Transverse colon (tissue), 4 donors: ENCODE data around the gene EXD3.

ENCODE experiments used
- CTCF ChIP-seq, 5 experiments: fragments of 200-600 bp in 3 of 5; fragments of 450-650 bp in 2 of 5; sonication (generic) in 3 of 5; IDR thresholded peaks; 1 replicate in 2 of 5; 2 replicates in 3 of 5; pipeline ENCODE4 v1.5.1; 2016 to 2017; ENCODE audit warnings: antibody characterized with exemption in 5 of 5, inconsistent platforms in 3 of 5, mild to moderate bottlenecking in 2 of 5, moderate library complexity in 1 of 5
- EP300 ChIP-seq: sonication (generic); formaldehyde crosslinking; IDR thresholded peaks from one replicate; pipeline ENCODE4 v1.6.1; 2017; ENCODE audit warnings: antibody characterized with exemption, low read depth
- POLR2A ChIP-seq: fragments of 450-650 bp; IDR thresholded peaks from one replicate; pipeline ENCODE4 v1.6.1; 2016; ENCODE audit warnings: antibody characterized with exemption, mild to moderate bottlenecking, moderate library complexity
- POLR2AphosphoS5 ChIP-seq, 3 donors: sonication (generic); formaldehyde crosslinking; IDR thresholded peaks; one replicate each; pipeline ENCODE4 v1.6.1; 2016; ENCODE audit warnings: antibody characterized with exemption in 3 of 3

DNA sequence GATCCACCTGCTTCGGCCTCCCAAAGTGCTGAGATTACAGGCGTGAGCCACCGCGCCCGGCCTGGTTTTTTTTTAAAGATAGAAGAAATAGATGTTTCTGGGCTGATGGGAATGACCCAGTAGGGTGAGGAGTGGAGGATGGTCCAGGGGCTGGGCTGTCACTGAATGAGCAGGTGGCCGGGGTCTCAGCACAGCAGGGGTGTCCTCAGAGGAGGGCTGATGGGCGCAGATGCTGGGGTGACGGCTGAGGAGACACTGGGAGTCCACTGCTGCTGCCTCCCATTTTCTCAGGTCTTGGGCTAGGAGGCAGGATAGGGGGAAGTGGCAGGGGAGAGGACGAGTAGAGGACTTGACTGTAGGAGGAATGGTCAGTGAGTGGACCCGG lies 147.8 kb downstream of the EXD3 start:
- TF ChIP-seq CTCF (IDR thresholded peaks at IDR 0.05) (no peak), POLR2A (no peak), EP300 (no peak), POLR2AphosphoS5 (IDR thresholded peaks at IDR 0.05) (no peak)
